ENCODE measurements around the gene AMY1B. TPM values are rescaled to one million over a fixed set of nuclear protein-coding genes. Genes with fewer than 3 reads are reported as not detected.

The AMY1B gene
- total RNA-seq: not detected in 2 replicates

GRCh38 chr1:103696110-103696509 is at the start of gene AMY1B:
TSS of gene AMY1B (minus strand) at chr1:103696210. CDS start at chr1:103695639, 571 bp downstream.

GRCh38 chr1:103655460-103655859 is 40.5 kb downstream of the AMY1B start, which contains the start of gene AMY1A:
TSS of gene AMY1A (plus strand) at chr1:103655760. CDS start at chr1:103656331, 571 bp downstream.

Other genes starting within 250 kb of the AMY1B start
- 5.7 and 6.9 TPM in 2 replicates for gene RNPC3, start 170.5 kb downstream of the AMY1B start, total RNA-seq
- gene AMY2B, start 124.6 kb downstream of the AMY1B start, total RNA-seq: 0.34 and 0.86 TPM in 2 replicates
- not detected in 2 replicates for gene AMY2A, start 78.8 kb downstream of the AMY1B start, total RNA-seq
- gene AMY1A, start 40.5 kb downstream of the AMY1B start, total RNA-seq: not detected in 2 replicates
- not detected in 2 replicates for gene AMY1C, start 53.7 kb upstream of the AMY1B start, total RNA-seq